ENCODE results near the gene CEMIP2.

The CEMIP2 gene

DNA sequence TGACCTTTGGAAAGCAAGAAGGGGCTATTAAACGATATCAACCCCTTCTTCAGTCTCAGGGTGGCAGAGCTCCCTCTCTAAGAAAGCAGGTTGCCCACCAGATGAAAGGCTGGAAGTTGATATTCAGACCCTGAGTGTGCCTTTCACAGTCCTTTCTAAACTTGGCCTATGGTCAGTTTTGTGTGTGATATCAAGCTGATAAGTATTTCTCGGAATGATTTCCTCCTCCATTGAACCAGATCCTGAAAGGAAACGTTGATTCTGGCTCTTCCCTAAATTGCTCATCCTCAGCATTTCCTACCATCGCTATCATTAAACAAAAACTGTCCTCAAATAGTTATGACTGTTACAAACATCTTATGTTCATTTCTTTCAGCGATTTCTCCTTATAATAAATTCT lies 130.4 kb downstream of the CEMIP2 start:
- TF ChIP-seq, protein P1, sequence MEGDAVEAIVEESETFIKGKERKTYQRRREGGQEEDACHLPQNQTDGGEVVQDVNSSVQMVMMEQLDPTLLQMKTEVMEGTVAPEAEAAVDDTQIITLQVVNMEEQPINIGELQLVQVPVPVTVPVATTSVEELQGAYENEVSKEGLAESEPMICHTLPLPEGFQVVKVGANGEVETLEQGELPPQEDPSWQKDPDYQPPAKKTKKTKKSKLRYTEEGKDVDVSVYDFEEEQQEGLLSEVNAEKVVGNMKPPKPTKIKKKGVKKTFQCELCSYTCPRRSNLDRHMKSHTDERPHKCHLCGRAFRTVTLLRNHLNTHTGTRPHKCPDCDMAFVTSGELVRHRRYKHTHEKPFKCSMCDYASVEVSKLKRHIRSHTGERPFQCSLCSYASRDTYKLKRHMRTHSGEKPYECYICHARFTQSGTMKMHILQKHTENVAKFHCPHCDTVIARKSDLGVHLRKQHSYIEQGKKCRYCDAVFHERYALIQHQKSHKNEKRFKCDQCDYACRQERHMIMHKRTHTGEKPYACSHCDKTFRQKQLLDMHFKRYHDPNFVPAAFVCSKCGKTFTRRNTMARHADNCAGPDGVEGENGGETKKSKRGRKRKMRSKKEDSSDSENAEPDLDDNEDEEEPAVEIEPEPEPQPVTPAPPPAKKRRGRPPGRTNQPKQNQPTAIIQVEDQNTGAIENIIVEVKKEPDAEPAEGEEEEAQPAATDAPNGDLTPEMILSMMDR (IDR thresholded peaks at IDR 0.05; ENCODE audit: borderline replicate concordance, control extremely low read depth, extremely low read depth, insufficient read depth, missing control alignments) = no peak
- DNase-seq (ENCODE audit: low spot score) = no peak
- in situ Hi-C loops (cut with MboI; ENCODE audit: low sequenced_read_pairs, unreplicated experiment) = no loop called here

DNA sequence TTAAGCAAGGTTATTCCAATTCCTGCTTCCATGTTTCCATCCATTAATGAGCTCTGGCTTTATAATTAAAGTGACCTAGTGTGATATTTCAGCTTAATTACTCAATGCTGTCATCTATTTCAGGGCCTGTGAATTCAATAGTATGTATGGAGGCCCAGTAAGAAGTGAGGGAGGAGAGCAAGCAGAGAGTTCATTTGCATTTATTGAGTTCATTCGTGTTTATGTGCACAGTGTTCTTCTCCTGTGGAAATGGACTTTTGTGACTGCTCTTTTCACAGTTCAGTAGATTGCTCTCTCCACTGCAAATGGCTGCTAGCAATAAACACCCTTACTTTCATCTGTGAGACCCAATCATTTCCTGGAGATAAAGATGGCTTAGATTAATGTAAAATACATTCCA lies 130.9 kb downstream of the CEMIP2 start:
- DNase-seq (ENCODE audit: low spot score) = no peak
- TF ChIP-seq, protein P1 (IDR thresholded peaks at IDR 0.05; ENCODE audit: borderline replicate concordance, control extremely low read depth, extremely low read depth, insufficient read depth, missing control alignments) = no peak
- in situ Hi-C loops (cut with MboI; ENCODE audit: low sequenced_read_pairs, unreplicated experiment) = no loop called here

GRCh38 chr9:71636143-71636839 lies 132.0 kb downstream of the CEMIP2 start:
- no peak for DNase-seq (ENCODE audit: low spot score)
- TF ChIP-seq, protein P1 (IDR thresholded peaks at IDR 0.05; ENCODE audit: borderline replicate concordance, control extremely low read depth, extremely low read depth, insufficient read depth, missing control alignments) = no peak
- in situ Hi-C loops (cut with MboI; ENCODE audit: low sequenced_read_pairs, unreplicated experiment) = no loop called here

DNA sequence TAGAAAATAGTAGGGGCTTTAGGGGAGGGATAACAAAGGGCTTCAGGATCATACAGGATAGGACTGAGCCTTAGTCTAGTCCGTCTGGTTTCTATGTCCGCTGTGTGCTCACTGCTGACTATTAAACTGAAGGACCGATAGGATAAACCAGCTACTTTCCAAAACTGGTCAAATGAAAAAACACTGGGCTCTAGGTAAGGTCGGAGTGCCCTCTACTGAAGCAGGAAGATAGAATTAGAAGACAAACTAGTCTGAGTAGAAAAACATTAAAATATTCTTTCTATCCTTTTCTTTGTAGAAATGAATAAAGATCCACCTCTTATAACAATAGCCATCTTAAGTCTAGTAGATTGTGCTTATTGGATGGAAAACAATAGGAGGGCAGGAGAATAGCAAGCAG lies 133.6 kb downstream of the CEMIP2 start:
- TF ChIP-seq, protein P1 (IDR thresholded peaks at IDR 0.05; ENCODE audit: borderline replicate concordance, control extremely low read depth, extremely low read depth, insufficient read depth, missing control alignments) = no peak
- in situ Hi-C loops (cut with MboI; ENCODE audit: low sequenced_read_pairs, unreplicated experiment) = no loop called here
- DNase-seq (ENCODE audit: low spot score) = no peak
